Femur (tissue), 1 donor: ENCODE data around the gene PHLDA1.

Experiments
- DNase-seq: peaks from one replicate; pipeline ENCODE4 v3.0.0-alpha.2; 2017

The PHLDA1 gene

GRCh38 chr12:76037130-76038103 is 5.8 kb upstream of the PHLDA1 start:
- DNase-seq: no peak

- no peak for DNase-seq
Measured at GRCh38 chr12:76035045-76035444, 3.5 kb upstream of the PHLDA1 start.

DNA sequence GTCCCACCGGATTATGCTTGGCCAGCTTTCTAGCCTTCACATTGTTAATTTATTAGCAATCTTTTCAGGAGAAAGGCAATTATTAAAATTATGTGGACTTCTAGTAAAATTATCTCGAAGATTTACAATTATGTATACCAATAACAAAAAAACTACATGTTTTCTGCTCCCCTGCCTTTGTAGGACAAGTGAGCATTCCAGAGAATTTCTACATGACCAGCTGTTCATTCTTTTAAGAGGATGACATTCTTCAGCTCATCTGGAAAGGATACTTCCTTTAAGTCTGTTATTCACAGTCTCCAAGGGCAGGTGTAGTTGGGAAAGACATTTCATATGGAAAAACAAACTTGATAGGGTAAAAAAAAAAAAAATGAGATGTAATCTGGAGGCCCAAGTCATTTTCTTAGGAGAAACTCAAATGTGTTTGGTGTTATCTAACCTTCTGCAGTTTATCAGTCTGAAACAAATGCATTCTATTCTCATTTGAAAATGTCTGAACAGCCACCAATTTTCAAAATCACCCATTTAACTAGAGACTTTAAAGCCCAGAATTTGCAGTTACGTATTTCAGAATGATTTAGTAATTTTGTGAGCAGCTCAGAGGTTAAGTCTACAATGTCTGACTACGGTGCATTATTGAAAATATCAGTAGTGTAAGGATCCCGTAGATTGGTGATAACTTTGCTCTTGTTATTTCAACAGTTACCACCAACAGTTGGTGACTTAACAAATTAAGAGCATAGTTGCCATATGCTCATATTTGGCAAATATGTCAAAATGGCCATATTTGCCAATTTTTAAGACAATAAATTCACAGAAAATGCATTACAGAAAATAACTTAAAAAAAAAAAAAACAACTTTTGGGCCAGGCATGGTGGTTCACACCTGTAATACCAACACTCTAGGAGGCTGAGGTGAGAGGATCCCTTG is 1.8 kb upstream of the PHLDA1 start:
- DNase-seq: no peak

- peak; percentile 78 for DNase-seq
Measured at GRCh38 chr12:76032043-76032981, 736 bp upstream of the PHLDA1 start.

DNA sequence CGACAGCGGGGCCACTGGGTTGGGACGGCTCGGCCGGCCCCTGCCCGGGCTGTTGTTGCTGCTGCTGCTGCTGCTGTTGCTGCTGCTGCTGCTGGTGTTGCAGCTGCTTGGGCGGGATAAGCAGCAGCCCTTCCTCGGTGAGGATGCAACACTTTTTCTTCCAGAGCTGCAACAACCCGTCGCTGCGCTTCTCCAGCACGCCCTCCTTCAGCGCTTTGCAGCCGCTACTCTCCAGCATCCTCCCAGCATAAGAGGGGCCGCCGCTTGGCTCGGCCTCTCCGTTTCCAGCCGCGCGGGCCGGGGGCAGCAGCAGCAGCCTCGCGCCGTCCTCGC is 529 bp downstream of the PHLDA1 start:
- no peak for DNase-seq

DNA sequence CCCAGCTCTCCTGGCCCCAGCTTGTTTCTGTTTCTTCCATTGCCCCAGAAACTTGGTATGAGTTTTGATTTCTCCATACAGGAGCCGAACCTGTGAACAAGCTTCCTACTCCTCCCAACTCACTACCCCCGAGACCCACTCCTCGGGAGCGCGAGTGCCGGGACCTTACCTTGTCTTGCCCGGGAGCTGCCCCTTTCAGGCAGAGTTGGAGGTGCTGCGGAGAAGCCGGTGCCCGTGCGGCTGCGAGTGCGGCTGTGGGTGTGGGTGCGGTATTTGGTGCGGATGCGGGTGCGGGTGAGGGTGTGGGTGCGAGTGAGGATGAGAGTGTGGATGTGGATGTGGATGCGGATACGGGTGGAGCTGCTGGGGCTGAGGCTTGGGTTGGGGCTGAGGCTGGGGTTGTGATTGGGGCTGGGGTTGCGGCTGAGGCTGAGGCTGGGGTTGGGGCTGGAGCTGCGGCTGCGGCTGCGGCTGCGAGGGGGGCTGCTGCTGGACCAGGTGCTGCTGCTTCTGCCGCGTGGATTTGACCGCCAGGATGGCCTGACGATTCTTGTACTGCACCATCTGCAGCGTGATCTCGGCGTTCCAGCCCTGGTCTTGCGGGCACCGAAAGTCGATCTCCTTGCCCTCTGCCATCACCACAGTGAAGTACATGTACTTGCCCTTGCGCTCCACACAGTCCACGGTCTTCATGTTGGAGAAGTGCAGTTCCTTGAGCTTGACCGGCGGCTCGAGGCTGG is 1.1 kb downstream of the PHLDA1 start:
- peak; percentile 41 for DNase-seq

- DNase-seq: peak; percentile 40
Measured at GRCh38 chr12:76029982-76030340, 1.6 kb downstream of the PHLDA1 start.

DNA sequence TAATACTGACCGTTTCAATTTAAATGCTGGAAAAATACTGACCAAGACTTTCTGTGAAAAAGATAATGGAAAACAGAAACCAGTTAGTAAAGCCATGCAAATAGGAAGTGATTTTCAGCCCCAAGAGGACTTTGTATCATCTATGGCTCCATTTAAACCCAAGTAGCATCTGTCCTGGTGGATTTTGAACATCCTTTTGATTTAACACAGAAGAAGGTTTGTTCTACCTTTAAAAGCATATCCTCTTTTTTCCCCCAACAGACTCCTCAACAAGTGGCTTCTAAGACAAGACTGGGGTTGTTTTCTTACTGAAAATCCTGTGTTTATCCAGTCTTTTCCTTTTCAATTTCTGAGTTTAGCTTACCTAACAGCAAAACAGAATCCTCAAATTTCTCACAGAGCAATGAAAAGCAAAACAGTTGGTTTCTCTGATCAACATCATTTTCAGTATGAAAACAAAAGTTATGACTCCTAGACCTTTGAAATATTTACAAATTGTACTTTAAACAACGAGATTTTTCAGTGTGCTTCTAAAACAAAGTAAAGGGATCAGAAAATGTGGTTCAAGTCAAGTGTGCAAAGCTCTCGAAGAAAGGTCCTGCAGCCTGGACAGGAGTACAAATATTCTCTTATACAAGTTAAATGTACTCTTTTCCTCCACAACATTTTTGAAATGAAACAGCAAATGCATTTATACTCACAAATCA is 2.9 kb downstream of the PHLDA1 start:
- no peak for DNase-seq

GRCh38 chr12:76026643-76027063 is 4.9 kb downstream of the PHLDA1 start:
- no peak for DNase-seq

GRCh38 chr12:76025601-76026575 is 5.7 kb downstream of the PHLDA1 start:
- DNase-seq: no peak

GRCh38 chr12:76024942-76025600 is 6.5 kb downstream of the PHLDA1 start:
- no peak for DNase-seq

DNA sequence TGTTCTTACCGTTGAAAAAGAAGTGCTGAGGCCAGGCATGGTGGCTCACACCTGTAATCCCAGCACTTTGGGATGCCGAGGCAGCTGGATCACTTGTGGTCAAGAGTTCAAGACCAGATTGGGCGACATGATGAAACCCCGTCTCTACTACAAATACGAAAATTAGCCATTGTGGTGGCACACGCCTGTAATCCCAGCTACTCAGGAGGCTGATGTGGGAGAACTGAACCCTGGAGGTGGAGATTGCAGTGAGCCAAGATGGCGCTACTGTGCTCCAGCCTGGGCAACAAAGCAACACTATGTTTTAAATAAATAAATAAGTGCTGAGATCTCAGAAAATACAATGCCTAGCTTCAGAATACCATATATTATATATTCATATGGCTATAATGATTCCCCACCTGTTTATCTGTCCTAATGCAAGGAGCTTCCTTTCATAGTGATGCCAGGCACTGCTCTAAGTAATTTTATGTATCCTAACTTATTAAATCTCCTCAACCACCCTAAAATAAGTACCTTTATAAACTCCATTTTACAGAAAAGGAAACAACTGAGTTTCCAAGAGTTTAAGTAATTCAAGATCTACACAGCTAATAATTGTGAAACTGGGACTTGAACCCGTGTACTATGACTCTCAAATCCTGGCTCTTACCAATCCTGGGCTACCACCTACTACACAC is 7.3 kb downstream of the PHLDA1 start:
- no peak for DNase-seq

DNA sequence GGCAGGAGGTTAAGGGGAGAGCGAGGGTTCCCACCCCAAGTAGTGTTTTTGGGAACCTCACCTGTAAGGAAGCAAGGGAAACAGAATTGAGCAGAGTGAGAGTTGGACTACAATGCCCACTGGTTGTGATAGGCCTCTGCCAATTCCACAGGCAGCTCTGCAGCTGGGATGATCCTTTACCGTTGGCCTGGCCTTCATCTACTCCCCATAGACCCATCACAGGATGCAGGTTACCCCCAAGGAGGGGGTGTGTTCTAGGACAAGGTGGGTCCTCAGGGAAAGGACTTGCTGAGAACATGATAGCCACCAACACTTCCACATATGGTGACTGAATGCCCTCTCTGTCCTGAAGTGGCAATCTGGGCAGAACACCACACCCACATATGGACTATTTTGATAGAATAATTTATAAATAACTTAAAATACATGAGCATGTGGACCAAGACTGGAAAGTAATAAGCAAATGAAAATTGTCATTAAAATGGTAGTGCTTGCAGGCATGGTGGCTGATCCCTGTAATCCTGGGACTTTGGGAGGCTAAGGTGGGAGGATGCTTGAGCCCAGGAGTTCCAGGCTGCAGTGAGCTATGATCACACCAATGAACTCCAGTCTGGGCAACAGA is 8.4 kb downstream of the PHLDA1 start:
- DNase-seq: no peak

GRCh38 chr12:76022506-76022905 is 9.1 kb downstream of the PHLDA1 start:
- no peak for DNase-seq

- DNase-seq: no peak
Measured at GRCh38 chr12:76020731-76021672, 10.6 kb downstream of the PHLDA1 start.

DNA sequence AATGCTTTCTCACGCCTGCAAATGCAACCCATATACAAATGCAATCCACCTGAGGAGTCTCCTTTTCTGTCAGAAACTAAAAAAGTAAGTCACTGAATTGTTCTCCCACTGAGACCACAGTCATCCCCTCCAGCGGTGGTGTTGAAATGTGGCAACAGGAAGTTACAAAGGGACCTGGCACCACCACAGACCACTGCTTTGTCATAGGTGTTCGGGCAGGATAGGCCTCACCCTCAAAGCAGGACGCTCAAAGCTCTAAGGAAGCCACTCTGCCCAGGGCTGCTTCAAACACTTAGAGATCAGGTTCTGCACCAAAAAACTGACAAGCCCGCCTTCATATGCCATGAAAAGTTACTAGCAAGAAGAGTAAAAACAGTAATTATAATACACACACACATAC is 11.3 kb downstream of the PHLDA1 start:
- DNase-seq: no peak

DNA sequence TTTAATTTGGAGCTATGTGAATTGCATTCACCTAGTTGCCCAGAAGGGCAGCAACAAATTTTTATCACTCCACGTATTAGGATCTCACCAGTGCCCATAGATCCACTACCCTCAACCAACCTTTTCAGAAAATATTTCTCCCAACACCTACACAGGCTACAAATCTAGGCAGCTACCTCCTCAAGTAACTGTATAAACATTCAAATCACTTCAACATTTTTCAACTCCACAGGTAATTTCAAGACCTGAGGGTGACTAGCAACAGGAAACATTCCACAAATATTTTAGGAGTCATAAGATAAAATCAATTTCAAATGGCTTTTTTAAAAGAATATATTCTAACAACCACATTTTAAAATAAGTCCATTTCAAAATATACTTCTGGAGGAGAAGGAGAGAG is 12.9 kb downstream of the PHLDA1 start:
- no peak for DNase-seq
